Esophagus squamous epithelium (tissue), 4 donors: ENCODE data around the gene GPC1.

ENCODE experiments used
- CTCF ChIP-seq, 6 experiments: fragments of 450-650 bp in 4 of 6; fragments of 200-600 bp in 2 of 6; sonication (generic) in 2 of 6; IDR thresholded peaks; one replicate each; pipeline ENCODE4 v1.5.1; 2016 to 2019; ENCODE audit warnings: antibody characterized with exemption in 6 of 6, mild to moderate bottlenecking in 4 of 6, moderate library complexity in 4 of 6
- POLR2A ChIP-seq, 4 donors: fragments of 450-650 bp; IDR thresholded peaks; one replicate each; pipeline ENCODE4 v1.6.1; 2017; ENCODE audit warnings: antibody characterized with exemption in 4 of 4, mild to moderate bottlenecking in 4 of 4, moderate library complexity in 3 of 4

- TF ChIP-seq CTCF (IDR thresholded peaks at IDR 0.05) (no peak), POLR2A (IDR thresholded peaks at IDR 0.05) (no peak)
Observed at GRCh38 chr2:240398661-240399267, 36.7 kb upstream of the GPC1 start.
